Panc1 (cell line): ENCODE measurements around the gene GUF1. TPM values are rescaled to one million over a fixed set of nuclear protein-coding genes. Genes with fewer than 3 reads are reported as not detected.

Experiments
- ATAC-seq: fragments of 200-7000 bp; cut with Tn5 transposase; 2 replicates; pipeline ENCODE4 v1.9.1; 2020; ENCODE audit warnings: mild to moderate bottlenecking, moderate library complexity
- BruUV-seq: library from RNA; stranded (reverse); fragments of 400-500 nt; replicated peaks from 2 replicates; lab custom pipeline; 2021; lab: Mats Ljungman, UMichigan
- CTCF ChIA-PET: fragments of 300-600 bp; sonication (Branson Sonifier 250); formaldehyde crosslinking; loops from one replicate; lab custom pipeline; 2022; ENCODE audit warnings: antibody characterized with exemption; lab: Charles Lee
- POLR2A ChIA-PET: fragments of 300-600 bp; sonication (Branson Sonifier 250); formaldehyde crosslinking; loops from one replicate; lab custom pipeline; 2022; ENCODE audit warnings: antibody characterized with exemption; lab: Charles Lee
- DNase-seq: peaks from one replicate; pipeline ENCODE4 v3.0.0-alpha.2; 2010; ENCODE audit warnings: low read depth, low spot score
- H3K27ac ChIP-seq: 2 replicates; pipeline ENCODE4 v1.5.1; 2011; ENCODE audit warnings: mild to moderate bottlenecking, low read length, inconsistent platforms
- H3K27me3 ChIP-seq: fragments of 200-500 bp; sonication (Bioruptor generic); 2 replicates; pipeline ENCODE4 v1.6.0; 2014; ENCODE audit warnings: low read length, inconsistent platforms; ENCODE audit not compliant: control insufficient read depth, insufficient read depth
- H3K36me3 ChIP-seq: fragments of 200-500 bp; sonication (Bioruptor generic); 2 replicates; pipeline ENCODE4 v1.5.1; 2014; ENCODE audit warnings: inconsistent platforms, mild to moderate bottlenecking, low read length, moderate library complexity; ENCODE audit not compliant: control insufficient read depth, insufficient read depth
- H3K4me1 ChIP-seq: 2 replicates; pipeline ENCODE4 v1.5.1; 2011; ENCODE audit warnings: inconsistent platforms, mild to moderate bottlenecking, low read length, moderate library complexity; ENCODE audit not compliant: control insufficient read depth, insufficient read depth
- H3K4me3 ChIP-seq, 2 experiments: 2 replicates each; pipeline ENCODE4 v1.5.1; 2011 to 2012; ENCODE audit warnings: low read depth in 2 of 2, low read length in 2 of 2, mild to moderate bottlenecking in 2 of 2, inconsistent platforms in 1 of 2, moderate library complexity in 1 of 2
- H3K9me3 ChIP-seq: fragments of 200-500 bp; sonication (Bioruptor generic); 2 replicates; pipeline ENCODE4 v1.5.1; 2014; ENCODE audit warnings: low read depth, mild to moderate bottlenecking, inconsistent platforms, low read length, moderate library complexity; ENCODE audit not compliant: control insufficient read depth, insufficient read depth
- CTCF ChIP-seq: fragments of 450-650 bp; IDR thresholded peaks from 2 replicates; pipeline ENCODE4 v1.5.1; 2017; ENCODE audit warnings: mild to moderate bottlenecking
- POLR2AphosphoS5 ChIP-seq: IDR thresholded peaks from 2 replicates; pipeline ENCODE4 v1.6.1; 2012; ENCODE audit warnings: mild to moderate bottlenecking, low read depth, low read length, moderate library complexity
- REST ChIP-seq, 2 experiments: IDR thresholded peaks; 2 replicates each; pipeline ENCODE4 v1.6.1; 2011 to 2012; ENCODE audit warnings: low read depth in 2 of 2, control low read depth in 1 of 2, low read length in 1 of 2, mild to moderate bottlenecking in 1 of 2, moderate library complexity in 1 of 2; ENCODE audit not compliant: insufficient read depth in 1 of 2
- SIN3A ChIP-seq: IDR thresholded peaks from 2 replicates; pipeline ENCODE4 v1.6.1; 2012; ENCODE audit warnings: low read depth, mild to moderate bottlenecking, low read length, moderate library complexity, borderline replicate concordance; ENCODE audit not compliant: insufficient read depth
- TCF7L2 ChIP-seq: IDR thresholded peaks from 2 replicates; pipeline ENCODE4 v1.6.1; 2011; ENCODE audit warnings: mild to moderate bottlenecking, low read depth, low read length, inconsistent platforms
- in situ Hi-C: cut with HindIII; loops from 2 replicates; pipeline ENCODE4 v1.10.0; 2016; ENCODE audit warnings: low sequenced_read_pairs, low pct_unique_long_range_greater_than_20kb
- intact Hi-C: fragments of 100-400 bp; cut with micrococcal nuclease; formaldehyde crosslinking; loops from one replicate; pipeline ENCODE4 v1.10.0; 2022; ENCODE audit not compliant: unreplicated experiment
- total RNA-seq: library from RNA; stranded (reverse); gene quantifications from one replicate; pipeline ENCODE4 v1.2.1, GENCODE V29; 2021; ENCODE audit not compliant: unreplicated experiment

Gene GUF1
- total RNA-seq, 1 experiment from 2014 or later = 11.6 TPM

DNA sequence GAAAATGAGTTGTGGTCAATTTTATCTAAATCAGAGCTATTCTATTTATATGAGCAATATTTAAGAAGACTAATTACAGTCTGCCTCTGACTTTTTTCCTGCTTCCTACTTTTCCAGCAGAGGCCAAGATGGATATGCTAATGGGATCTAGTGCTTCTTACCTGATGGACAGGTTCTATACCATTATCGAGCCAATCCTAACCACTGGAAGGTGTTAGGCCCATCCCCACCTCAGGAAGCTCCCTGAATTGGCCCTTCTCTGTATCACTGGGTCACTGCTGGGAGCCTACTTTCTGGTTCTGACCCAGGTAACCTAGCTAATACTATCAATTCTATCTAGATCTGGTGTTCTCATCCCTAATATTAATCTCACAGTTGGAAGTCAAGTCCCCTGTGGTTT, 26.2 kb upstream of the GUF1 start:
- intact Hi-C loops = no loop called here
- BruUV-seq = no TSS peak
- ChIA-PET POLR2A (no interaction called here), CTCF (no interaction called here)
- Histone ChIP-seq H3K27ac (no peak overlapping the region), H3K27me3 (no peaks in the 10 kb centered on the region), H3K4me3 (no peak overlapping the region), H3K36me3 (no peaks in the 10 kb centered on the region), H3K4me1 (no peaks in the 10 kb centered on the region), H3K9me3 (no peaks in the 10 kb centered on the region)
- TF ChIP-seq TCF7L2 = no peak
- no peak for TF ChIP-seq CTCF
- no peak for TF ChIP-seq REST (IDR thresholded peaks at IDR 0.05; ENCODE audit: insufficient read depth in 1 of 2, low read depth in 2 of 2, low read length in 1 of 2)
- TF ChIP-seq POLR2AphosphoS5 = no peak
- no peak for TF ChIP-seq SIN3A
- no peak for DNase-seq
- in situ Hi-C loops = no loop called here
- no peak for ATAC-seq

DNA sequence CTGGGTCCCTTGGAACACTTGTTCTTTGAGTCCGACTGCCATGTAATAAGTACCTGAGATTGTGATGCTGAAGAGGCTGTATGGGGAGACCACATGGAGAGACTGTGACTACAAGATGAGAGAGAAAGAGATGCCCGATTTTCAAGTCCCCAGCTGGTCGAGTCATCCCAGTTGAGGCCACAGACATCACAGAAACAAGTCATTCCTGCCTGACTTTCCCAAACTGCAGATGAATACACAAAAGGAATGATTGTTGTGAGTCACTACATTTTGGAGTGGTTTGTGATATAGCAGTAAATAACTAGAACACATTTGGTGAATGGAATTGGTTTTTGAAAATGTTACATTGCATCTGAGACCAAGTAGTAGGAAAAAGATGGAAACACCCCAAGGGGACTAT, 17.8 kb upstream of the GUF1 start:
- Histone ChIP-seq H3K4me1 (no peaks in the 10 kb centered on the region), H3K4me3 (no peak overlapping the region), H3K27ac (no peak overlapping the region), H3K9me3 (no peaks in the 10 kb centered on the region), H3K36me3 (no peaks in the 10 kb centered on the region), H3K27me3 (no peaks in the 10 kb centered on the region)
- CTCF ChIA-PET = interaction anchor here (0.7 kb wide), 1 partner anchor 221 kb away, joined by 3 read pairs; no protein-coding TSS in a partner anchor
- ATAC-seq = no peak
- POLR2A ChIA-PET = no interaction called here
- no TSS peak for BruUV-seq
- intact Hi-C loops (no loop called here), in situ Hi-C loops (no loop called here)
- no peak for DNase-seq
- TF ChIP-seq SIN3A = no peak
- TF ChIP-seq POLR2AphosphoS5 = no peak
- no peak for TF ChIP-seq REST (IDR thresholded peaks at IDR 0.05; ENCODE audit: insufficient read depth in 1 of 2, low read depth in 2 of 2, low read length in 1 of 2)
- TF ChIP-seq CTCF = no peak
- TF ChIP-seq TCF7L2 = no peak
